ENCODE measurements around the gene DHX58.
"Not testable (repeated sequence)": the region's sequence is repeated elsewhere in the genome, so short reads cannot be mapped to it uniquely, and the experiment has no call there.

DHX58 gene

DNA sequence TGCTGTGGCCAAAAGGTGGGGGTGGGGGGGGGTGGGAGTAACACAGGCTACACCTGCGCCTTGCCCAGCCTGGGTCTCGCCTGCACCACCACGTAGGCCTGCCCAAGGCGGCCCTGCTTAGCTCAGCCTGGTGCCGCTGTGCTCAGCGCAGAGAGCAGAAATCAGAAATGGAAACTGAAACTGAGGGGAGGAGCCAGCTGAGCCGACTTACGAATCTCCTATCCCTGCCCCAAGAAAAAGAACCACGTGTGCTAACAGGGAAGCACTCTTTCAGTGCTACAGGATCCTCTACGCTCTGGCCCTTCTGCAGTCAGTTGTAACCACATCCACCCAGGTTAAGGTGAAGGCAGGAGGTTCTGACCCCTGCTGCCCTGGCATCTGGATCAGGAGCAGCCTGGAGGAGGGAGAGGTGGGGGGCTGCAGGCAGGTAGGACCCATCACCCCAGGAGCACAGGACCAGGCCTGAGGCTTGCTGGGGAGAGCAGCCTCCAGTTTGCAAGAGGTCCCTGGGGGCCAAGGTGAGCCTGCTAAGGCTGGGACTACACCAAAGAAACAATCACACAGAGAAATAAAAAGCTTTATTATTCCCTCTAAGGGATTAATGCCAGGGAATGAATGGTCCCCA lies at the start of gene DHX58:
DHX58 (minus strand) TSS at position 163 of the 625 bp plus-strand sequence. CDS start 822 bp downstream, outside the sequence.
- peak; percentile 73 for DNase-seq

DNA sequence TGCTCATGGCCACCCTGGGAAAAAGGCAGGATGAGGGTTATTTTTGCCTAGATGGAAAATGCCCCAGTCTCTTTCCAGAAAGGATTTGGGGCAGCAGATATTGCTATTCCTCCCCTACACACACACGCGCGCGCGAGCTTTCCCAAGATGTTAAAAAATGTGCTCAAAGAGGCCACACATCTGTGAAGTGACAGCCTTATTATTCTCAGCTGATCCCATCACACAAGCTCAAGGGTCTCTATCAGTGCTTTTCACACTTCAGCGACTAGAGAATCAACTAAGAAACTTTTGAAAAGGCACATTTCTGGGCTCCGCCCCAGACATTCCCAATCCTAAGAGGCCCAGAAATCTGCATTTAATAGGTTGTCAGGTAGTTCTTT lies 48.0 kb upstream of the DHX58 start:
- no peak for DNase-seq

DNA sequence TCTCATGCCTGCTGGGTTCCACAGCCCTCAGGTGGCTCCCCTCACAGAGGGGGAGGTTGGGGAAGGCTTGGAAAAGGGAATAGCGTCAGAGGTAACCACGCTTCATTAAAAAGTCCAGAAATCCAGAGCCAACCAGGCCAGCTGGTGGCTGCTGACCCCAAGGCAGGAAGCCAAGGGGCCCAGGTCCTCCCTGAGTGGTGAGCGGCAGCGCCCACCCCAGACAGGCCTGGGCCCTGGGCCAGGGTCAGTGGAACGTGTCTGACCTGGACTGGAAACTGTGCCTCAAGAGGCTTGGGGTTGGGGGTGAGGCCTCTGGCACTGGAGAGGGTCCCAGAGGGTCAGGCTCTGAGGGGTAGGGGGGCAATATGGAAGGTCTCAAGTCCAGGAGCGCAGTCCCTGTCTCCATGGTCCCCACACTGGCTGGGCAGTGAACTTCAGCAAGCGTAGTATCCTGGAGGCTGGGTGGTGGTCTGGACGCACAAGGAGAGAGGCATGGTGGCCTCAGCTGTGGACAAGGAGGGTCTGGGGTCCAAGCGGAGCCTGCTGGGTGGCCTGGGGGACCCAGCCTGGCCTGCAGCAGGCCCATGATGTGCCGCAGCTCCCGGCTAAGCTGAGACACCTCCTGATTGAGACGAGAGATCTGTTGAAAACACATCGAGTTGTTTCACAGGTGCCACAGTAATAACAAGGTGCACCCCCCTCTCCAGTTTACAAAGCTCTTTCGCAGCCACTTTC lies 47.4 kb upstream of the DHX58 start:
- DNase-seq: no peak

DNA sequence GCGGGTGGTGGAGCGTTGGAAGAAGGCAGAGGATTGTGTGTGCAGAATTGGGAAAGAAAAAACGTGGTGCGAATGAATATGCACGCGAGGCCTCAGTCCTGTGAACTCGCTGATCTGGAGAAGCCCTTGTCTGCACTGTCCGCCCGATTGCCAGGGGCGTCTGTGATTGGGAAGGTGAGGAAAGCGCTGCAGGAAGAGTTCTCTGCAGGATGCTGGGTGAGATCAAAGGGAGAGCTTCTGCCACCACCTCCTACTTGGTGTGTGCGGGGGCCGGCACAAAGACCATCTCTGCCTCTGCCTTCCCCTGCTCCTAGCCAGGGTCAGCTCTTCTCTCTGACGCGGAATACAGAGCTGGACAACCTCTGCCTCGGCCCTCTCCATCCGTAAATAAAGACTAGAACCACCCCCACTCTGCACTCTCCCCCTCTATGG lies 43.1 kb upstream of the DHX58 start:
- no peak for DNase-seq

DNA sequence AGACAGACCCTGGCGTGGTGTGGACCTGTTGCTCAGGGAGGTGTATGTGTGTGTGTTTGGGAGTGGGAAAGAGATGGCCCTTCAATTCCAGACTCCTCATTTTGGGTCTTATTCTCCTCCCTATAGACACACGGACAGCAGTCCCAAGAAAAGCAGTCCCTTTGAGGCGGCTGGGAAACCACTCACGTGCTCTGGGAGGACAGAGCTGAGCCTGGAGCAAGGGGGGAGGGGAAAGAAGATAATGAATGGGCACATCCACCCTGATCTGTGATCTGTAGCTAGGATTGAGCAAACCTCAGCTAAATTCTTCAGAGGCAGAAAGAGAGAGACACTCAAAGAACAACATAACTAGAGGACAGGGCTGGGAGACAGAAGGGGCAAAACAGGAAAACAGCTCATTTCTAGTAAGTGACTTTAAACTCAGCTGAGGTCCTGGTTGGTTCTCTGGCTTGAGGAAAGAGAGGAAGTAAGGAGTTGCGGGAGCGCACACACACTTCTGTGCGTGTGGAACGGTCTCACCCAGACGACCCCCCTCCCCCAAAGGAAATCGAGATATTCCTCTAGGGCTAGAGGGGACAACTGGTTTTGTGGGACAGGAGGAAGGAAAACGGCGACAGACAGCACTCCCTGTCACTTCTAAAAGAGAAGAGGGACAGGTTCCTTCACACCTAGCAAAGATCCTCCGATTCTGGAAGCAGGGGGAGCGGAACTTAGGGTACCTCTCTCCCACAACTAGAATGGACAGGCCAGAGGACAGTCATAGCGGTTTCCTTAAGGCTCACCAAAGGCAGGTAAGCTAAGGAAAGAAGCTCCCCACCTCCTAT lies 41.6 kb upstream of the DHX58 start:
- no peak for DNase-seq

DNA sequence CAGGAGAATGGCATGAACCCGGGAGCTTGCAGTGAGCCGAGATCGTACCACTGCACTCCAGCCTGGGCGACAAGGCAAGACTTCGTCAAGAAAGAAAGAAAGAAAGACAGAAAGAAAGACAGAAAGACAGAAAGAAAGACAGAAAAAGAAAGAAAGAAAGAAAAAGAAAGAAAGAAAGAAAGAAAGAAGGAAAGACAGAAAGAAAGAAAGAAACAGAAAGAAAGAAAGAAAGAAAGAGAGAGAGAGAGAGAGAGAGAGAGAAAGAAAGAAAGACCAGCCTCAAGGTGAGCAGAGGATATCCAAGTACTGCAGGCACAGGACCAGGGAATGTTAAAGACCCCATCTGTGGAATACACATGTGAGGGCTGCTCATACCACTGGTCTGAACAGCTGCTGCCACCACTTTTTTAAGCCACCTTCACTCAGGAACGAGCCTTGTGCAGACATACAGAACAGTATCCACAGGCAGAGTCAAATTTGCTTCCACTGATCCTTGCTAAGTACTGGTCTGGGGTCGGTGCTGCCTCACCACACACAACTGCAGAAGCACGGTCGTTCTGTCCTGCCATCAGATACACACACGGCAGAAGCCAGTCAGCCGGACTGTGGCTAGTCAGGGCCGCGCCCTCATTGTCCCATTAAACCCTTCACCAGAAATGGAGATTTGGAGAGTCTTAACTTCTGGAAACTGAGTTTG lies 34.5 kb upstream of the DHX58 start:
- DNase-seq: no peak

DNA sequence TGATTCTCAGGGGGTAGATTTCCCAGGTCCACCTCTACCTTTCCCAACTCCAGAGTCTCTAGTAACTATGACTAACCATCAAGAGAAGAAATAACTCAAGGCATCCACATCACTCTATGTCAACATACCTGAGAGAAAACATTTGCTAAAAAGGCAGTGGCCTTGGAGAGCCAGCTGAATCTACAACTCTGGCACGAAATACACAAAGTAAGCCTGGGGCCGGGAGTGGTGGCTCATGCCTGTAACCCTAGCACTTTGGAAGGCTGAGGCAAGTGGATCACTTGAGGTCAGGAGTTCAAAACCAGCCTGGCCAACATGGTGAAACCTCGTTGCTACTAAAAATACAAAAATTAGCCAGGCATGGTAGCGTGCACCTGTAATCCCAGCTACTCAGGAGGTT lies 30.6 kb upstream of the DHX58 start:
- not testable (repeated sequence) for DNase-seq

DNA sequence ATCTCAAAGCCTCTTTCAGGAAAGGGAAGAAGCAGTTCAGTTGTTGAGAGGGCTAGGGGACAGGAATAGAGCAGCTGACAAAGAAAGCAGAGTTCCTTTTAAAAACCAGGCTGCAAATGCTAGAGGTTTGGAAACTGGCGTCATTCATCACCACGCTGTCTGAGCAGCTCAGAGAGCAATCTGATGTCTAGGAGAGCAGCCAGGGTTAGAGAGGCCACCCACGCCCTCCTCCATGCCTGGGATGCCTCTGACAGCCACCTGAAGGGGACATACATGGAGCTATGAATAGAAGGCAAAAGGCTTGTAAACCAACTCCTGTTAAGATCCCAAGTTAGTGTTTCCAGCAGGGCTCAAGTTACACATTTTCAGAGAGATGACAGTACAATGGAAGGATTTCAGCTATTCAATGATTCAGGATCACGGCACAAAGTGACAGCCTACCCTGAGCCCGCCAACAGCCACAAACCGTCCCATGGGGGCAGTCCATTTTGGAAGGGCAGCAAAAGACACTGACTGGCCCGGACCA lies 29.9 kb upstream of the DHX58 start:
- DNase-seq: no peak

DNA sequence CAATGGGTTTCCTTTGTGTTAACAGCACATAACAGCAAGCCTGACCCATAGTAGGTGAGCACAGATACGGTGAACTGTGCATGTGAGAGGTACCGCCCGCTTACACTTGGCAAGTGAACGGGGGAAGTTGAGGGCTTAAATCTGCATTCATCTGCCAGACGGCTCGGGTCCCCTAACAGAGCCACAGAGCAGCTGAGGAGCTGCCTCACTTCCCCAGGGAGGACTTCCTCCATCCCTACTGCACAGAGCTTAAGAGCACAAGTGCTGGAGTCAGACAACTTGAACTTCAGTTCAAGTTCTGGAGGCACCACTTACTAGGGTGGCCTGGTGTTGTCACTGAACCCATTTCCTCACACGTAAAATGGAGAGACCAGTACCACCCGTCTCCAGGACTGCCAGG lies 28.9 kb upstream of the DHX58 start:
- no peak for DNase-seq

DNA sequence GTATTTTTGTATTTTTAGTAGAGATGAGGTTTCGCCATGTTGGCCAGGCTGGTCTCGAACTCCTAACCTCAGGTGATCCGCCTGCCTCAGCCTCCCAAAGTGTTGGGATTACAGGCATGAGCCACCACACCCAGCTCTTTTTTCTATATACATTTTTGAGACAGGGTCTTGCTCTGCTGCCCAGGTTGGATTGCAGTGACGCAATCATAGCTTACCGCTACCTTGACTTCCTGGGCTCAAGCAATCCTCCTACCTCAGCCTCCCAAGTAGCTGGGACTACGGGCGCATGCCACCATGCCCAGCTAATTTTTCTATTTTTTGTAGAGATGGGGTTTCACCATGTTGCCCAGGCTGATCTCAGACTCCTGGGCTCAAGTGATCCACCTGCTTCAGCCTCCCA lies 28.2 kb upstream of the DHX58 start:
- DNase-seq: not testable (repeated sequence)

DNA sequence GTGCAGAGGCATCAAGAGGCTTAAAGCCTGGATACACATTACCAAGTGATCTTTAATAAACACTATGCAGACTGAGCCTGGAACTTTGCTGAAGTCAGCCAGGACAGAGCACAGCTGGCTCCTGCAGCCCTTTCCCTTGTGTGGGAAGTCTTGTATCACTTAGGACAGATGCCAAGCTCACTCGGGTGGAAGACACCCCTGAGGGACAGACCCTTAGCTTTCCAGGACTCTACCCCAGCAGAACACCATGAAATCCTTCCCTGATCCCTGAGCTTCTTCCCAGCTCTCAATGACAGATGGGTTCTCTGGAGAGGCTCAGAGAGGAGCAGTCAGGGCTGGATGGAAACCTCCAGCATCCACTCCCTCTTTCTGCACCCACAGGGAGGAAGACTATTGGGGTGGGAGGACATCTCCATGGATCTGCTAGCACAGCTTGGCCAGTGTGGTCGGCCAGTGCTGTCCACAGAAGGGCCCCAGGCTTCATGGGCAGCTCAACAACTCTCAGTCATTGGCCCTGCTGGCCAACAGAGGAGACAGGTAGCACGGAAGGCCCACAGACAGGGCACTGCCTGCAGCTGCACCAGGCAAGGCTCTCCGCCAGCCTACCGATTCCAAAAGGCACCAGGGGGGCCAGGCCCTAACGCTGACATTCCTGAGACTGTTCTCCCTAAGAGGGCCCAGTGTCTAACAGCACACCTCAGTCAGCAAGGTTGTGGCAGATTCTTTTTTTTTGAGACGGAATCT lies 26.4 kb upstream of the DHX58 start:
- DNase-seq: no peak

DNA sequence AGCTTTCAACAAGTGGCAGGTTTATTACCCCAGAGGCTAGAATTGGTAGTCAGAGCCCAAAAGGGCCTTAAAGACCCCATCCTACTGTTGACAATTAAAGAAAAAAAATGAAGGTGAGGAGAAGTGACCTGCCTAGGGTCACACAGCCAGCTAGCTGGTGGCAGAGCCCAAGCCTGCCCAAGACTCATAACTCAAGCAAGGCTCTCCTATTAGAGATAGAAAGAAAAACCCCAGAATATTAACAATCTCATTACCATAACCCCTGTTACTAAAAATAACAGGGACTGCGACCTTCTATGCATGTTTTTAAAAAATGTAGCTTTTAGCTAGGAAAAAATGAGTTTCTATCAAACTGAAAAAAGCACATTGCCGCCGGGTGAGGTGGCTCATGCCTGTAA lies 24.1 kb upstream of the DHX58 start:
- DNase-seq: no peak

DNA sequence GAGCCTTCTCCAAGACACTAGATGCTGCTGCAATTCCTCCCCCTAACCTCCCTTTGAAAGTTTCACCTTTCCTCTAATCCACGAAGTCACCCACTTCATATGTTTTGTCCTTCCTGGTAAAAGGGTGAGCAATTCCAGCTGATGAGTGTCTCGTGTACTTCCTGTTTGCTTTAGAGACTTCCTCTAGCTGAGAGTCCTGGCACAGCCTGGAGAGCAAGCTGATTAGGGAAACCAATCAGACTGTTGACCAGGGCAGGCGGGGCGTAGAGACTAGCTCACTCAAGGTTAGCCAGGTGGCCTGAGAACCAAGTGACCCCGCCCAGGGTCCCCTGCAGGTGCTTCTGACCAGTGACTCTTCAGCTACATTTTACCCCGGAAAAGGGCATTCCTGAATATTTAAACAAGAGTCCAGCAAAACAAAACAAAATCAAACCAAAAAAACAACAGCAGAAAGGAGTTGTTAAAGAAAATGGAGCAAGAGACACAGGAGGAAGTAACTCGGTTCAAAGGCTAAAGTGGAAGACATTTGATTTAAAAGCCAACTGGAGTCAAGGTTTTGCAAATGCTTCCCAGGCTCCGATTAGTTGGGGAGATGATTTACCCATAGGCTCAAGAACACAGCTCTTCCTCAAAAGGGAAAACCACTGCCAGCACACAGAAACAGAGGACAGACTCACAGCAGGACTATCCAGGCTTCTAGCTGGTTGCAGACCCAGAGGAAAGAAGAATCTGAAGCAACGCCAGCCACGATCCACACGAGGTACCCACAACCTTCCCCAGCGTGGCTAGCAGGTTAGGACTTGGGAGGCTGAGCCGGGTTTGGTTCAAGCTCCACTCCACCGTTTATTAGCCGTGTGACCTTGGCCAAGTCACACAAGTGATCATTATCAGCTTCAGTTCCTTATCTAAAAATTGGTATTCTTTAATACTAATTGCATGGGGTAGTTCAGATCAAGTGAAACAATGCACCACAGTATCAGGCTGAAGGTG lies 23.4 kb upstream of the DHX58 start:
- no peak for DNase-seq

DNA sequence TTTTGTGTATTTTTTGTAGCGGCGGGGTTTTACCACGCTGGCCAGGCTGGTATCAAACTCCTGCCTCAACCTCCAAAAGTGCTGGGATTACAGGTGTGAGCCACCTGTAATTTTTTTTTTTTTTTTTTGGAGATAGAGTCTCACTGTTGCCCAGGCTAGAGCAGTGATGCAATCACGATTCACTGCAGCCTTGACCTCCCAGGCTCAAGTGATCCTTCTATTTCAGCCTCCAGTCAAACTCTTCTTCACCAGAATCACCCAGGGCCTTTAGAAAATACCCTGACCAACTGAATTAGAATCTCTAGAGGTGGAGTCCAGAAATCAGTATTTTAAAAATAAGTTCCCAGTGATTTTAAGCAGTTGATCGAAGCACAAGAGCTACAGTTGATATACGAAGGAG lies 22.6 kb upstream of the DHX58 start:
- no peak for DNase-seq

DNA sequence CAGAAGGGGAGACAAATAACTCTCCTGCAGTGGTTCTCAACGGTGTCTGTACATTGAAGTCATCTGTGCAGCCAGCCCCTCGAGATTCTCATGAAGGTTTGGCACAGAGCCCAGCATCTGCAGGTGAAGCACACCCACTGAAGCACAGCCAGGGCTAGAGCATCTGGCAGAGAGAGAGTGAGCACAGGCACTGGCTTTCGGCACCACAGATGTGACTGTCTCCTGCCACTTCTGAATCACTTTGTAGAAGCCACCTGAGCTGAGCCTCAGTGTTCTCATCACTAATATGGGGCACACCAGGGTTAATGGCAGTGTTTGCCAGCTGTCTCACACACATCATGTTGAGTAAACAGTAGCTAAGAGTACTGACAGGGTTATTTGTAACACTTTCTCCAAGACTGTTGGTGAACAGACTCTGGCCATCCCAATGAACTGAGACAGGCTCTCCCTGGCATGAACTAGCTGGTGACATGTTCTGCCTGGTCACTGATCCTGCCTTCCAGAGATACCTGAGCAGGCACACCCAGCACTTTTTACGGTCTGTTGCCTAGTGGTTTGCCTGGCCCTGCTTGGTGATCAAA lies 21.0 kb upstream of the DHX58 start:
- peak in 1 of 2 donors; percentile 49 for DNase-seq

DNA sequence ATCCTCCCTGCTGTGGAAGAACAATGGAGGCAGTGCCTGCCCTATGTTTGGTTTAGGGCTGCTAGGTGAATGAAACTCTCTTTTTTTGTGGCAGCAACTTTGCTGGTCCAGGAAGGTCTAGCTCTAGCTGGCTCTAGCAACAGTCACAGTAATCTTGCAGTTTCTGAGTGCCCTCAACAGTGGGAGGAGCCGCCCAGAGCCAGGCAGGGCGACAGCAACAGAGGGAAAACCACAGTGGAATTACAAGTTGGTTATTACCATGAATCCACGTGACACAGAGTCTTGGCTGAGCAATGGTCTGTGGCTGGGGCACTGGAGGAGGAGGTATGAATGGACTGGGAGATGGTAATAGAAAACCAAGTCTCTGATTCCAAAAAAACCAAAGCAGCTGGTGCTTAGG lies 20.4 kb upstream of the DHX58 start:
- DNase-seq: no peak

DNA sequence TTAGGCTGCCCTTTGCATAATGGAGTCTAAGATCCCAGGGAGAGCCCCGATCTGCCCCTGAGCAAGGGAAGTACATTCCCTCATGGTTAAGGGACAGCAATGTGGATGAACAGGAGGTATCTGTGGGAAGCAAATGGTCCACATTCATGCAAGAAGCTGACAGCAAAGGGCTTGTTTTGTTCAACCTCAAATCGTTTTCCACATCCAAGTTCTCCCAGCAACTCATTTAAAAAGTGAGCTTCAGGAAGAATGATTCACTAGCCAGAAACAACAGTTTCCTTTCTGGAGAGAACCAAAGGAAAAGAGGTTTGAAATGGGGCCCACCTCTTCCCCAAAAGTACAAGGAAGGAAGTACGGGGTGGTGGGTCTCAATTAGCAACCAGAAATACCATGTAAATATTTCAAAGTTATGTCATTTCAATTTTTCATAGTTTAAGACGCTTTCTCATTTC lies 19.5 kb upstream of the DHX58 start:
- DNase-seq: no peak

DNA sequence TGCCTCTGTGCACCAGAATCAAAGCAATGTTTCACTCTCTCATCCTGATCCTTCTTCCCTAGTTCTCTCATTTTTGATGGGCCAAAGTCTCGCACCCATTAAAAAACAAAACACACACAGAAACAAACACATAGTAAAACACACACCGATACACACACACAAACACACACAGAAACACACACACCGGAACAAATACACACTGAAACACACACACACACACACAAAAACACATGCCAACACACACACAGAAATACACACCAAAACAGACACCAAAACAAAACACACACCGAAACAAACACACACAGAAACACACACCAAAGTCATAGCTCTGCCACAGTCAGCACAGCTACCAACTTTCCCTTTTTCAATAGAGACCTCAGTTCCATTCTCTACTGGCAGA lies 18.7 kb upstream of the DHX58 start:
- DNase-seq: no peak

DNA sequence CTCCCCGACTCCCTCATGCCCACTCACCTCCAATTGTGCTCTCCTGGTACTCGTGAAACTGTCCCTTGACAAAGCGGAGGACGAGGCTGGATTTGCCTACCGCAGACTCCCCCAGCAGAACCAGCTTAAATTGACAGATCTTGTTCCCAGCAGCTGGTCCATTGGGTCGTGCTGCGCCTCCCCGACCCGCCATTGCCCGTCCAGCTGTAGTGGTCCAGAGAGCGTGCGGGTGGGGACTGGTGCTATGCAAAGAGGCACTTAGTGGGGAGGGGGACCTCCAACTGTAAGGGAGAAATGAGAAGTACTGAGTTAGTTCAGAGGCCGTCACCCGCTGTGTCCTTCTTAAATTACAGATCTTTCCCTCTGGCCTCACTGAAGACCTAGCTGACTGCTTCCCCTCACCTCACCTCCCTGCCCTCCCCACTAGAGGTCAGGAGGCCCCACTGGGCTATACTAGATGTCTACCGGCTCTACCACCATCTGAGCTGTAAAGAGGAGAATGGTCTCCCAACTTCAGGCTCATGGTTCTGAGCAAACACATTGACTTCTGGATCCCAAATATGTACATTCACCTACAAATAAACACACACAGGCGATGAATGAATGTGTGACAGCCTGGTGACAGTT lies 17.9 kb upstream of the DHX58 start:
- DNase-seq: no peak
